ENCODE results near the gene FAM174C. TPM values are rescaled to one million over a fixed set of nuclear protein-coding genes. Genes with fewer than 3 reads are reported as not detected.

The FAM174C gene
- total and polyA plus RNA-seq, 2 of the 8 experiments (the other 6 are each of a cell fraction or from before 2014, with no cell fraction given) = 44.5 to 125 TPM

DNA sequence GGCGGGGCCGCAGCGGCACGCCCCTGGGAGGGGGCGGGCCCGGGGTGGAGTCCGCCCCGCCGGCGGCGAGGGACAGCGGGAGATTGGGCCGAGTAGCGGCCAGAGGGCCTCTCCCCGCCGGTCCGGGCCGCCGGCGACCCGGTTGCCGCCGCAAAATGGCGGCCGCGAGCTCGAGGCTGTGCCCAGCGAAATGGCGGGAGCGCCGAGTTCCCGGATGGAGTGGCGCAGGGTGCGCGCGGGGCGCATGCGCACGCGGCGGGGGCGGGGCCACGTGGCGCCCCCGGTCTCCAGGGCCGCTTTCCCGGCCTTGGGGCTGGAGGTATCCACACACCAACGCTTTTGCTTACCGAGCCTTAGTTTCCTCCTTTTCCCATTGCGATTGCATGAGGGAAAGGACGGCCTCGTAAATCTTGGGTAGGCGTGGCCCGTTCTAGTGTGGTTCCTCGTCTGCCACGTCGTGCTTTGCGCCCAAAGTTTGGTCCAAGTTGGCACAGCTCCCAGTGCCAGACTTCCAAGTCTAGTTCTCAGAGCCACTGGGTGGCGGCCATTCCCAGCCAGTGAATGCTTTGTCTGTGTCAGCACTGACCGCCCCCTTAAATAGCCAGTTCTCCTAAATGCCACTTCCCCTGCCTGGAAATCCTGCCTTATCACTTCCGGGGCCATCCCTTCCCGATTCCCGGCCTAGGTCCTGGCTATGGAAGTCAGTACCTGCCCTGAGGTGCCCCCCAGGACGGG lies 5.7 kb upstream of the FAM174C start (continued):
- TF ChIP-seq TAF7 (optimal IDR thresholded peaks at IDR 0.05; ENCODE audit: borderline replicate concordance, low read depth, low read length) (peak; percentile 4), KDM1A (IDR thresholded peaks at IDR 0.05; ENCODE audit: borderline replicate concordance, low read length) (no peak), BRCA1 (IDR thresholded peaks at IDR 0.05; ENCODE audit: low read depth, low read length) (no peak), FOSL1 (IDR thresholded peaks at IDR 0.05; ENCODE audit: insufficient read depth, low read depth, low read length) (no peak), KDM4A (IDR thresholded peaks at IDR 0.05; ENCODE audit: low read depth, low read length, severe bottlenecking) (no peak), SP1 (IDR thresholded peaks at IDR 0.05; ENCODE audit: low read depth, low read length) (no peak), SIN3A (conservative IDR thresholded peaks at IDR 0.05 in 1 of 2, IDR thresholded peaks at IDR 0.05 in 1 of 2; ENCODE audit: low read depth in 1 of 2, low read length in 2 of 2) (peak; percentile 44 to 74; a peak in 2 of 4 replicates), GTF2F1 (IDR thresholded peaks at IDR 0.05; ENCODE audit: borderline replicate concordance, low read depth, low read length) (no peak), NRF1 (IDR thresholded peaks at IDR 0.05; ENCODE audit: low read depth, low read length) (peak; percentile 92), EGR1 (IDR thresholded peaks at IDR 0.05; ENCODE audit: borderline replicate concordance, low read depth, low read length) (no peak; the same call in 1 of the 2 replicates), SP2 (IDR thresholded peaks at IDR 0.05; ENCODE audit: low read length) (no peak), POU5F1 (IDR thresholded peaks at IDR 0.05; ENCODE audit: low read depth, low read length) (no peak), EP300 (IDR thresholded peaks at IDR 0.05; ENCODE audit: borderline replicate concordance in 1 of 2, low read depth in 2 of 2, low read length in 2 of 2) (0 out of 3 replicates have a peak, but pooled peaks of 1 of the 2 experiments have one; percentile 2), TCF12 (IDR thresholded peaks at IDR 0.05; ENCODE audit: low read depth, low read length) (no peak), ZNF274 (IDR thresholded peaks at IDR 0.05; ENCODE audit: borderline replicate concordance, extremely low read depth, low read length) (no peak), SUZ12 (IDR thresholded peaks at IDR 0.05; ENCODE audit: low read length) (no peak), CHD1 (IDR thresholded peaks at IDR 0.05; ENCODE audit: low read depth, low read length) (no peak)

All from H1 (cell line).